HepG2 (cell line): ENCODE data around the gene LRPAP1. TPM values are rescaled to one million over a fixed set of nuclear protein-coding genes. Genes with fewer than 3 reads are reported as not detected.
"Not testable (repeated sequence)": the region's sequence is repeated elsewhere in the genome, so short reads cannot be mapped to it uniquely, and the experiment has no call there.

Source experiments
- ATAC-seq: fragments of 200-7000 bp; cut with Tn5 transposase; 3 replicates; pipeline ENCODE4 v1.9.1; 2020; ENCODE audit warnings: mild to moderate bottlenecking, moderate library complexity
- BruUV-seq: library from RNA; stranded (reverse); fragments of 400-500 nt; replicated peaks from 2 replicates; lab custom pipeline; 2021; lab: Mats Ljungman, UMichigan
- CTCF ChIA-PET: fragments of 300-600 bp; formaldehyde crosslinking; extraction: SDS; loops from one replicate; lab custom pipeline; 2021; ENCODE audit warnings: low total read pairs, inconsistent platforms, low intra/inter-chr PET ratio; lab: Yijun Ruan, JAX
- POLR2A ChIA-PET: fragments of 350-600 bp; sonication (Branson Sonifier 250); formaldehyde crosslinking; loops from one replicate; lab custom pipeline; 2020; ENCODE audit warnings: antibody characterized with exemption, inconsistent platforms; lab: Yijun Ruan, JAX
- DNase-seq: peaks from one replicate; pipeline ENCODE4 v3.0.0-alpha.2; 2015; ENCODE audit warnings: low spot score
- FAIRE-seq: peaks from 3 replicates; lab custom pipeline; 2011; peaks lifted over from hg19 to GRCh38; lab: Jason Lieb, UNC
- H2AFZ ChIP-seq: one replicate; pipeline ENCODE4 v1.6.1; 2011; ENCODE audit warnings: low read length, inconsistent platforms
- H3K27ac ChIP-seq: fragments of 300-600 bp; 3 replicates; pipeline ENCODE4 v1.8.0; 2011; ENCODE audit warnings: mixed run types, mild to moderate bottlenecking, mixed read lengths, low read length, inconsistent platforms; ENCODE audit not compliant: insufficient read depth; ENCODE audit errors: extremely low read length
- H3K27me3 ChIP-seq, 2 experiments: fragments of 200-600 bp in 1 of 2; 2 replicates in 1 of 2; 3 replicates in 1 of 2; pipeline versions ENCODE4 v1.6.0 to v1.8.0; 2011; ENCODE audit warnings: low read length in 2 of 2, mild to moderate bottlenecking in 2 of 2, moderate library complexity in 2 of 2, inconsistent platforms in 1 of 2; ENCODE audit not compliant: insufficient read depth in 2 of 2, control insufficient read depth in 1 of 2
- H3K36me3 ChIP-seq, 2 experiments: fragments of 200-600 bp in 1 of 2; replicated peaks in 1 of 2; 2 replicates in 1 of 2; 3 replicates in 1 of 2; pipeline versions ENCODE4 v1.5.1 to v1.8.0; 2011; ENCODE audit warnings: low read length in 2 of 2, inconsistent platforms in 1 of 2; ENCODE audit not compliant: insufficient read depth in 2 of 2, control insufficient read depth in 1 of 2
- H3K4me1 ChIP-seq: 2 replicates; pipeline ENCODE4 v1.5.1; 2012; ENCODE audit warnings: low read length, inconsistent platforms; ENCODE audit not compliant: insufficient read depth
- H3K4me2 ChIP-seq: 2 replicates; pipeline ENCODE4 v1.6.0; 2011; ENCODE audit warnings: low read depth, low read length, inconsistent platforms
- H3K4me3 ChIP-seq, 3 experiments: fragments of 200-600 bp in 1 of 3; sonication (generic), shearing (Covaris generic) in 1 of 3; replicated peaks in 1 of 3; 2 replicates each; pipeline ENCODE4 v1.5.1; 2011 to 2016; ENCODE audit warnings: low read length in 3 of 3, inconsistent platforms in 2 of 3, low read depth in 2 of 3, mild to moderate bottlenecking in 2 of 3, control low read depth in 1 of 3, mixed read lengths in 1 of 3; ENCODE audit not compliant: insufficient read depth in 1 of 3
- H3K79me2 ChIP-seq: one replicate; pipeline ENCODE4 v1.6.1; 2011; ENCODE audit warnings: low read length, inconsistent platforms; ENCODE audit not compliant: insufficient read depth
- H3K9ac ChIP-seq: 2 replicates; pipeline ENCODE4 v1.6.0; 2011; ENCODE audit warnings: mild to moderate bottlenecking, low read depth, low read length, inconsistent platforms; ENCODE audit not compliant: insufficient read depth
- H3K9me3 ChIP-seq: 2 replicates; pipeline ENCODE4 v1.5.1; 2012; ENCODE audit warnings: mild to moderate bottlenecking, low read length
- H4K20me1 ChIP-seq: 2 replicates; pipeline ENCODE4 v1.6.0; 2011; ENCODE audit warnings: inconsistent platforms, mild to moderate bottlenecking, low read length, moderate library complexity; ENCODE audit not compliant: insufficient read depth
- EP300 ChIP-seq, 3 experiments: sonication (generic) in 1 of 3; formaldehyde crosslinking in 1 of 3; IDR thresholded peaks; 2 replicates each; pipeline versions ENCODE4 v1.5.1 to v1.6.1; 2011 to 2020; ENCODE audit warnings: low read depth in 2 of 3, low read length in 2 of 3, borderline replicate concordance in 1 of 3, improper control_type of control experiment in 1 of 3, mild to moderate bottlenecking in 1 of 3, missing genetic modification reagents in 1 of 3, moderate library complexity in 1 of 3
- ESRRA ChIP-seq: sonication (generic); formaldehyde crosslinking; IDR thresholded peaks from 2 replicates; pipeline ENCODE4 v1.5.1; 2020; ENCODE audit warnings: mild to moderate bottlenecking, low read depth, missing genetic modification reagents
- FOXA3 ChIP-seq: IDR thresholded peaks from 2 replicates; pipeline ENCODE4 v1.6.1; 2016; ENCODE audit warnings: missing genetic modification reagents, missing compliant biosample characterization
- GATAD2A ChIP-seq: IDR thresholded peaks from 2 replicates; pipeline ENCODE4 v1.6.1; 2016
- HNF4A ChIP-seq: sonication (generic); formaldehyde crosslinking; IDR thresholded peaks from 2 replicates; pipeline ENCODE4 v1.4.0; 2020; ENCODE audit warnings: missing genetic modification reagents
- RARA ChIP-seq: IDR thresholded peaks from 2 replicates; pipeline ENCODE4 v1.6.1; 2016; ENCODE audit warnings: missing genetic modification reagents, missing compliant biosample characterization
- RXRA ChIP-seq: sonication (generic); formaldehyde crosslinking; IDR thresholded peaks from 2 replicates; pipeline ENCODE4 v1.5.1; 2020; ENCODE audit warnings: missing genetic modification reagents
- SALL1 ChIP-seq: sonication (generic); formaldehyde crosslinking; IDR thresholded peaks from 2 replicates; pipeline ENCODE4 v1.8.0; 2022; ENCODE audit warnings: mild to moderate bottlenecking, missing genetic modification reagents
- SOX13 ChIP-seq, 3 experiments: fragments of 450-650 bp in 1 of 3; sonication (generic) in 1 of 3; formaldehyde crosslinking in 1 of 3; IDR thresholded peaks in 2 of 3; conservative IDR thresholded peaks in 1 of 3; 2 replicates each; pipeline versions ENCODE4 v1.5.0 to v1.6.1; 2016 to 2020; ENCODE audit warnings: antibody characterized with exemption in 1 of 3, mild to moderate bottlenecking in 1 of 3, missing compliant biosample characterization in 1 of 3, missing genetic modification reagents in 1 of 3, moderate library complexity in 1 of 3
- ZBTB34 ChIP-seq: sonication (generic); formaldehyde crosslinking; IDR thresholded peaks from 2 replicates; pipeline ENCODE4 v1.8.0; 2022; ENCODE audit warnings: mild to moderate bottlenecking, missing genetic modification reagents
- ZNF549 ChIP-seq: sonication (generic); formaldehyde crosslinking; IDR thresholded peaks from 2 replicates; pipeline ENCODE4 v1.5.0; 2020; ENCODE audit warnings: missing genetic modification reagents
- ZNF687 ChIP-seq: sonication (generic); formaldehyde crosslinking; IDR thresholded peaks from 2 replicates; pipeline ENCODE4 v1.5.1; 2020; ENCODE audit warnings: mild to moderate bottlenecking, missing genetic modification reagents, moderate library complexity
- WGBS: methylation state at CpG from one replicate; pipeline ENCODE4 v1.1.6; 2017; ENCODE audit warnings: low lambda C conversion rate; 5-methylcytosine and 5-hydroxymethylcytosine counted together
- in situ Hi-C: cut with HindIII; loops from 2 replicates; pipeline ENCODE4 v1.10.0; 2017; ENCODE audit warnings: low pct_unique_long_range_greater_than_20kb; ENCODE audit not compliant: extremely low pct_ligation_motif_present
- intact Hi-C: fragments of 100-400 bp; cut with micrococcal nuclease; formaldehyde crosslinking; loops from one replicate; pipeline ENCODE4 v1.10.0; 2022; ENCODE audit not compliant: unreplicated experiment
- polyA plus RNA-seq, 8 experiments: library from polyadenylated mRNA; depleted of rRNA in 3 of 8; stranded (reverse) in 7 of 8; unstranded in 1 of 8; fragments of >200 nt; fragmentation: Illumina TruSeq in 4 of 8; extraction: Trizol in 4 of 8; gene quantifications; 2 replicates each; pipeline versions ENCODE4 v1.2.1 to v1.2.3, GENCODE V29; 2011 to 2016; ENCODE audit warnings: low read depth in 4 of 8, missing spikeins in 1 of 8, mixed read lengths in 1 of 8; ENCODE audit not compliant: insufficient read depth in 1 of 8
- total RNA-seq, 5 experiments: library from RNA; depleted of rRNA; stranded (reverse); fragments of >200 nt; fragmentation: Illumina TruSeq; extraction: Trizol; gene quantifications; 2 replicates each; pipeline ENCODE4 v1.2.3, GENCODE V29; 2016; ENCODE audit warnings: low read depth in 1 of 5
- TF ChIP-seq, protein P1 (sequence below): sonication (generic); formaldehyde crosslinking; IDR thresholded peaks from 2 replicates; pipeline ENCODE4 v1.4.0; 2020; ENCODE audit warnings: missing genetic modification reagents

LRPAP1 gene
- total and polyA plus RNA-seq, 2 of the 13 experiments (the other 11 are each of a cell fraction or from before 2014, with no cell fraction given): 153 to 191 TPM

DNA sequence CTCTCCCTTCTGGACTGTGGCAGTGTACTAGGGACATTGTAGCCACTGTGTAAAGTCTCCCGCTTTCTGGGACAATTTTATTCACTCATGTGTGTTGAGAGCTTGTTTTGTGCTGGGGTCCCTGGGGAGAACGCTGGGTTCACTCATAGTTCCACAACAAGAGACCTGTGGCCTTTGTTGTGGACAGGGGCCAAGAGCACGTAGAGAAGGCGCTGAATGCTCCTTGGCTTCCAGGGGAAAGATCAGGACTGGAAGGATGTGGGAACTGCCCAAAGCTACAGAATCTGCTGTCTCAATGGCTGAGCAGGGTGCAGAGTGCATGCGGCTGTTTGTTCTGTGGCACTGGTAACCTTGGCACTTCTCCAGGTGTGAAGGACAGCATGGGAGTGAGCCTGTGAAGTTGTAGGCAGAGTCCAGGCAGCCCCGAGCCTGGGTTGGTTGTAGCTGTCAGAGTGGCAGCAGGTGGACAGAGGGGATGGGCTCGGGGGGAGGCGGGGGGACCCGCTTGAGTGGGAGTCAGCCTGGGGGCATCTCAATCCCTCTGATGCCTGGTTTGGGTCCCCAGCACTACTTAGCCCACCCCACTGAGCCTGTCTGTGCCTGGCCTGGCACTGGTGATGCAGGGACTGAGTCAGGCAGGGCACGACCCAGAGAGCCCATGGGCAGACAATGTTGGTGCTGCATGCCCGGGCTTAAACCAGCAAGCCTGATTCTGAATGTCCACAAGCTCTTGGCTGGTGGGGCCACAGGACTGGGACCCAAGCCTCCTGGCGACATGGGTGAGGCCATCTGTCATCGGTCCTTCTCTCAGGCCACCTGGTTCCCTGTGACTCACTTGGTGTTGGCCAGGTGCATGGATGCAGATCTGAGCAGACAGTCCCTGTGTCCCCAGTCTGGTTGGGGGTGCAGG is 27.4 kb upstream of the LRPAP1 start:
- in situ Hi-C loops; H2AFZ ChIP-seq; CTCF ChIA-PET; ATAC-seq; H3K36me3 ChIP-seq; intact Hi-C loops; BruUV-seq; H3K9me3 ChIP-seq; POLR2A ChIA-PET; H4K20me1 ChIP-seq; H3K79me2 ChIP-seq; H3K27me3 ChIP-seq; TF ChIP-seq EP300 (CRISPR knock-in tag; IDR thresholded peaks at IDR 0.05; ENCODE audit: borderline replicate concordance): not testable (repeated sequence)
- Histone ChIP-seq H3K4me2 (peak overlapping the region; percentile 73), H3K9ac (peak overlapping the region; percentile 34; the same call in 1 of the 2 replicates), H3K4me3 (peak overlapping the region in 1 of 3 experiments; percentile 63; a peak in 3 of 6 replicates), H3K27ac (peak overlapping the region; percentile 69), H3K4me1 (peaks cover 43% of the 10 kb centered on the region)
- DNase-seq (peak; percentile 35), FAIRE-seq (peak; percentile 18)
- 3% methylated on average over 5 of the region's 13 CpGs for WGBS
- TF ChIP-seq SALL1 (peak; percentile 18; the same call in 1 of the 2 replicates), GATAD2A (CRISPR knock-in tag) (peak; percentile 38; the same call in 1 of the 2 replicates), HNF4A (CRISPR knock-in tag) (peak; percentile 75), ZNF549 (CRISPR knock-in tag) (0 out of 2 replicates have a peak, but pooled peaks have one; percentile 56), ESRRA (CRISPR knock-in tag) (0 out of 2 replicates have a peak, but pooled peaks have one; percentile 24), EP300 (IDR thresholded peaks at IDR 0.05; ENCODE audit: low read depth in 2 of 2, low read length in 2 of 2) (0 out of 4 replicates have a peak, but pooled peaks of 1 of the 2 experiments have one; percentile 30), ZBTB34 (0 out of 2 replicates have a peak, but pooled peaks have one; percentile 40), FOXA3 (peak; percentile 46; the same call in 1 of the 2 replicates), RXRA (CRISPR knock-in tag) (peak; percentile 22; the same call in 1 of the 2 replicates), SOX13 (IDR thresholded peaks at IDR 0.05) (0 out of 2 replicates have a peak, but pooled peaks have one; percentile 27), SOX13 (CRISPR knock-in tag; conservative IDR thresholded peaks at IDR 0.05 in 1 of 2, IDR thresholded peaks at IDR 0.05 in 1 of 2) (peak in 1 of 2 experiments; percentile 36; a peak in 1 of 4 replicates), ZNF687 (CRISPR knock-in tag) (peak; percentile 32; the same call in 1 of the 2 replicates), RARA (CRISPR knock-in tag) (peak; percentile 49)
- TF ChIP-seq, protein P1, sequence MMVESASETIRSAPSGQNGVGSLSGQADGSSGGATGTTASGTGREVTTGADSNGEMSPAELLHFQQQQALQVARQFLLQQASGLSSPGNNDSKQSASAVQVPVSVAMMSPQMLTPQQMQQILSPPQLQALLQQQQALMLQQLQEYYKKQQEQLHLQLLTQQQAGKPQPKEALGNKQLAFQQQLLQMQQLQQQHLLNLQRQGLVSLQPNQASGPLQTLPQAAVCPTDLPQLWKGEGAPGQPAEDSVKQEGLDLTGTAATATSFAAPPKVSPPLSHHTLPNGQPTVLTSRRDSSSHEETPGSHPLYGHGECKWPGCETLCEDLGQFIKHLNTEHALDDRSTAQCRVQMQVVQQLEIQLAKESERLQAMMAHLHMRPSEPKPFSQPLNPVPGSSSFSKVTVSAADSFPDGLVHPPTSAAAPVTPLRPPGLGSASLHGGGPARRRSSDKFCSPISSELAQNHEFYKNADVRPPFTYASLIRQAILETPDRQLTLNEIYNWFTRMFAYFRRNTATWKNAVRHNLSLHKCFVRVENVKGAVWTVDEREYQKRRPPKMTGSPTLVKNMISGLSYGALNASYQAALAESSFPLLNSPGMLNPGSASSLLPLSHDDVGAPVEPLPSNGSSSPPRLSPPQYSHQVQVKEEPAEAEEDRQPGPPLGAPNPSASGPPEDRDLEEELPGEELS: peak; percentile 43; the same call in 1 of the 2 replicates
